ENCODE data around the gene CDK12.

CDK12 gene

GRCh38 chr17:39551879-39552278, 90.6 kb downstream of the CDK12 start:
- no peak for DNase-seq

GRCh38 chr17:39553341-39553945, 92.2 kb downstream of the CDK12 start:
- DNase-seq = no peak

- DNase-seq = no peak
Observed at GRCh38 chr17:39555368-39555767, 94.1 kb downstream of the CDK12 start.

GRCh38 chr17:39556423-39556822, 95.1 kb downstream of the CDK12 start:
- no peak for DNase-seq

- no peak for DNase-seq
Observed at GRCh38 chr17:39562395-39562794, 101.1 kb downstream of the CDK12 start.

GRCh38 chr17:39562976-39563375, 101.7 kb downstream of the CDK12 start:
- DNase-seq = no peak

GRCh38 chr17:39563476-39563875, 102.2 kb downstream of the CDK12 start:
- DNase-seq = no peak

- DNase-seq = no peak
Observed at GRCh38 chr17:39564211-39564848, 103.0 kb downstream of the CDK12 start.

GRCh38 chr17:39566094-39566850, 105.0 kb downstream of the CDK12 start:
- DNase-seq = no peak

GRCh38 chr17:39568702-39569101, 107.4 kb downstream of the CDK12 start:
- DNase-seq = no peak

- no peak for DNase-seq
Observed at GRCh38 chr17:39569126-39569525, 107.8 kb downstream of the CDK12 start.

GRCh38 chr17:39572121-39572520, 110.8 kb downstream of the CDK12 start:
- no peak for DNase-seq

GRCh38 chr17:39573447-39574298, 112.4 kb downstream of the CDK12 start:
- DNase-seq = no peak

- DNase-seq = no peak
Observed at GRCh38 chr17:39576187-39576586, 114.9 kb downstream of the CDK12 start.

GRCh38 chr17:39578272-39578671, 117.0 kb downstream of the CDK12 start:
- no peak for DNase-seq

GRCh38 chr17:39579318-39580081, 118.2 kb downstream of the CDK12 start:
- DNase-seq = no peak

- DNase-seq = no peak
Observed at GRCh38 chr17:39580082-39580468, 118.8 kb downstream of the CDK12 start.

- DNase-seq = no peak
Observed at GRCh38 chr17:39581071-39581758, 119.9 kb downstream of the CDK12 start.

- DNase-seq = no peak
Observed at GRCh38 chr17:39581759-39582085, 120.4 kb downstream of the CDK12 start.

GRCh38 chr17:39582658-39583057, 121.4 kb downstream of the CDK12 start:
- DNase-seq = no peak
